Glutamatergic neuron (in vitro differentiated cells): ENCODE results near the gene HID1. TPM values are rescaled to one million over a fixed set of nuclear protein-coding genes. Genes with fewer than 3 reads are reported as not detected.

ENCODE experiments used
- DNase-seq: peaks from one replicate; pipeline ENCODE4 v3.0.0; 2022
- H3K27ac Mint-ChIP-seq: one replicate; pipeline ENCODE4 v1.8.0; 2020; ENCODE audit warnings: mild to moderate bottlenecking, mixed read lengths, inconsistent platforms; ENCODE audit not compliant: unreplicated experiment
- H3K27me3 Mint-ChIP-seq: one replicate; pipeline ENCODE4 v1.8.0; 2020; ENCODE audit warnings: mild to moderate bottlenecking, moderate library complexity, mixed read lengths, inconsistent platforms; ENCODE audit not compliant: unreplicated experiment
- H3K36me3 Mint-ChIP-seq: one replicate; pipeline ENCODE4 v1.8.0; 2020; ENCODE audit warnings: mild to moderate bottlenecking, mixed read lengths, inconsistent platforms; ENCODE audit not compliant: unreplicated experiment
- H3K4me1 Mint-ChIP-seq: one replicate; pipeline ENCODE4 v1.8.0; 2020; ENCODE audit warnings: mild to moderate bottlenecking, low read depth, mixed read lengths, inconsistent platforms; ENCODE audit not compliant: unreplicated experiment
- H3K4me3 Mint-ChIP-seq: one replicate; pipeline ENCODE4 v1.8.0; 2020; ENCODE audit warnings: mild to moderate bottlenecking, mixed read lengths, inconsistent platforms; ENCODE audit not compliant: unreplicated experiment
- H3K9me3 Mint-ChIP-seq: one replicate; pipeline ENCODE4 v1.8.0; 2020; ENCODE audit warnings: mild to moderate bottlenecking, moderate library complexity, mixed read lengths, inconsistent platforms; ENCODE audit not compliant: unreplicated experiment
- total RNA-seq: library from RNA; stranded (reverse); fragmentation: NEBNext Ultra II Directional; extraction: Animal tissue kit (Norgen Biotek cat#: 25700); gene quantifications from one replicate; pipeline ENCODE4 v1.2.1, GENCODE V29; 2021; ENCODE audit not compliant: unreplicated experiment
- TF ChIP-seq, protein P1 (sequence below): fragments of 200-600 bp; sonication (generic); IDR thresholded peaks from one replicate; pipeline ENCODE4 v1.5.0; 2021; ENCODE audit not compliant: partially characterized antibody, unreplicated experiment

Gene HID1
- total RNA-seq, 1 donor from 2014 or later, result 106 TPM

DNA sequence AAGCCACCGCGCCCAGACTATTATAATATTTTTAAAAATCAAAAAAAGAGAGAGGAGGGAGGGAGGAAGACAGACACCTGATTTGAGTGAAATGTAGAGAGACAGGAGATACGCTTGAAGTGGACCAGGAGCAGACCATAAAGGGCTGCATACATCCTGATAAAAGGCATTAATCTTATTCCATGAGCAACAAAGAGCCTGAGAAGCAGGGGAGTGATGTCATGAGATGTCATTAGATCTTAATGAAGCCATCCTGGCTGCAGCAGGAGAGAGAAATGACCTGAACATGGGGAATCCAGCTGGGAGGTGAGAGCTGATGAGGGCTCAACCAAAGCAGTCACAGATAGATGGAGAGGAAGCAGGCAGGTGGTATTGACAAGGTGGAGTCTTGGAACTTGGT lies 5.2 kb upstream of the HID1 start:
- Mint-ChIP-seq H3K9me3 (peaks cover 19% of the 10 kb centered on the region), H3K27me3 (peaks cover 11% of the 10 kb centered on the region), H3K4me1 (peaks cover 2% of the 10 kb centered on the region), H3K27ac (no peak overlapping the region), H3K36me3 (no peaks in the 10 kb centered on the region), H3K4me3 (no peak overlapping the region)
- TF ChIP-seq, protein P1, sequence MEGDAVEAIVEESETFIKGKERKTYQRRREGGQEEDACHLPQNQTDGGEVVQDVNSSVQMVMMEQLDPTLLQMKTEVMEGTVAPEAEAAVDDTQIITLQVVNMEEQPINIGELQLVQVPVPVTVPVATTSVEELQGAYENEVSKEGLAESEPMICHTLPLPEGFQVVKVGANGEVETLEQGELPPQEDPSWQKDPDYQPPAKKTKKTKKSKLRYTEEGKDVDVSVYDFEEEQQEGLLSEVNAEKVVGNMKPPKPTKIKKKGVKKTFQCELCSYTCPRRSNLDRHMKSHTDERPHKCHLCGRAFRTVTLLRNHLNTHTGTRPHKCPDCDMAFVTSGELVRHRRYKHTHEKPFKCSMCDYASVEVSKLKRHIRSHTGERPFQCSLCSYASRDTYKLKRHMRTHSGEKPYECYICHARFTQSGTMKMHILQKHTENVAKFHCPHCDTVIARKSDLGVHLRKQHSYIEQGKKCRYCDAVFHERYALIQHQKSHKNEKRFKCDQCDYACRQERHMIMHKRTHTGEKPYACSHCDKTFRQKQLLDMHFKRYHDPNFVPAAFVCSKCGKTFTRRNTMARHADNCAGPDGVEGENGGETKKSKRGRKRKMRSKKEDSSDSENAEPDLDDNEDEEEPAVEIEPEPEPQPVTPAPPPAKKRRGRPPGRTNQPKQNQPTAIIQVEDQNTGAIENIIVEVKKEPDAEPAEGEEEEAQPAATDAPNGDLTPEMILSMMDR, result no peak
- no peak for DNase-seq

DNA sequence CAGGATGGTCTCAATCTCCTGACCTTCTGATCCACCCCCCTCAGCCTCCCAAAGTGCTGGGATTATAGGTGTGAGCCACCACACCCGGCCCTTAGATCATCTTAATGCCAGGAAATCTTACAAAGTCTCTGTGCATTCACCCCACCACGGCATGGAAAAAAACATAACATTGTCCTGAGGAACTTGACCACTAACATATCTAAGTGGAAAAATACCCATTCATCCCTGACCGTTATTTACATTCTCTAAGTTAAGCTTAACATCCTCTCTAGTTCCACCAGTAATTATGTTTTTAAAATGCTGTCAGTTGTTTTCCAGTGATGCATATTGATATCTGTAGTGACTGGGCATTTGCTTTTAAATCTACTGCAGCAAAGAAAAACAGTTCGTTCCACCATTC lies 3.4 kb upstream of the HID1 start:
- H3K36me3 Mint-ChIP-seq, result no peaks in the 10 kb centered on the region
- H3K4me1 Mint-ChIP-seq, result no peaks in the 10 kb centered on the region
- H3K27me3 Mint-ChIP-seq, result peaks cover 9% of the 10 kb centered on the region
- no peak for DNase-seq
- peaks cover 12% of the 10 kb centered on the region for H3K9me3 Mint-ChIP-seq
- TF ChIP-seq, protein P1, result no peak
- no peak overlapping the region for H3K4me3 Mint-ChIP-seq
- no peak overlapping the region for H3K27ac Mint-ChIP-seq

DNA sequence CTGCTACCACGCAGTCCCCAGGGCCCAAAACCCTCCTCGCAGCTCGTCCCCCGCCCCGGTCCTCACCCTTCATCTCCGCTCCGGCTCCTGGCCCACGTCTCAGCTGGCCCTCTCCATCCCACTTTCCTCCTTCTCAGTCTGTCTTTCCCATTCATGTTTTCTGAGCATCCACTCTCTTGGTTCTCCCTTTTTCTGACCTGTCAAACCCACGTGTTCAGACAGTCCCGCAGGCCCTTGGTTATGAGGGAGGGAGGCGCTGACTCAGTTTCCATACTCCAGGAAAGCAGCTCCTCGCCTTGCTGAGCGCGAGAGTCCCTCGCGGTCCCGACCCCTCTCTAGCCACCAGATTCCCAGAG lies 392 bp upstream of the HID1 start:
- no peak for DNase-seq
- H3K36me3 Mint-ChIP-seq, result no peaks in the 10 kb centered on the region
- H3K9me3 Mint-ChIP-seq, result peaks cover 4% of the 10 kb centered on the region
- H3K4me1 Mint-ChIP-seq, result no peaks in the 10 kb centered on the region
- TF ChIP-seq, protein P1, result no peak
- H3K27me3 Mint-ChIP-seq, result peaks cover 10% of the 10 kb centered on the region
- peak overlapping the region; percentile 91 for H3K4me3 Mint-ChIP-seq
- peak overlapping the region; percentile 87 for H3K27ac Mint-ChIP-seq

DNA sequence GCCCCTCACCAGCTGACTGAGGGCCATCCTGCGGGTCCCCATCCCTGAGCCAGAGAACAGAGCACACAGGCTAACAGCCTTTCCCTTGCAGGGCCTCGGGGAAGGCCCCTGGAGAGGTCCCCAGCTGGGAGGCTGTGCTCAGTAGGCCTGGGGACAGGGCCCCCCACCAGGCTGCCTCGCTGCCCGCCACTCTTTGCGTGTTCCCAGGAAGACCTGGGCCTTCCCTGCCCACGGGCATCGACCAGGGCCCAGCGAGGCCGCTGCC lies 785 bp downstream of the HID1 start:
- no peak for DNase-seq
- TF ChIP-seq, protein P1, result no peak
- no peaks in the 10 kb centered on the region for H3K36me3 Mint-ChIP-seq
- peak overlapping the region; percentile 56 for H3K27ac Mint-ChIP-seq
- H3K4me1 Mint-ChIP-seq, result no peaks in the 10 kb centered on the region
- peak overlapping the region; percentile 86 for H3K4me3 Mint-ChIP-seq
- H3K9me3 Mint-ChIP-seq, result peaks cover 4% of the 10 kb centered on the region
- peaks cover 9% of the 10 kb centered on the region for H3K27me3 Mint-ChIP-seq

DNA sequence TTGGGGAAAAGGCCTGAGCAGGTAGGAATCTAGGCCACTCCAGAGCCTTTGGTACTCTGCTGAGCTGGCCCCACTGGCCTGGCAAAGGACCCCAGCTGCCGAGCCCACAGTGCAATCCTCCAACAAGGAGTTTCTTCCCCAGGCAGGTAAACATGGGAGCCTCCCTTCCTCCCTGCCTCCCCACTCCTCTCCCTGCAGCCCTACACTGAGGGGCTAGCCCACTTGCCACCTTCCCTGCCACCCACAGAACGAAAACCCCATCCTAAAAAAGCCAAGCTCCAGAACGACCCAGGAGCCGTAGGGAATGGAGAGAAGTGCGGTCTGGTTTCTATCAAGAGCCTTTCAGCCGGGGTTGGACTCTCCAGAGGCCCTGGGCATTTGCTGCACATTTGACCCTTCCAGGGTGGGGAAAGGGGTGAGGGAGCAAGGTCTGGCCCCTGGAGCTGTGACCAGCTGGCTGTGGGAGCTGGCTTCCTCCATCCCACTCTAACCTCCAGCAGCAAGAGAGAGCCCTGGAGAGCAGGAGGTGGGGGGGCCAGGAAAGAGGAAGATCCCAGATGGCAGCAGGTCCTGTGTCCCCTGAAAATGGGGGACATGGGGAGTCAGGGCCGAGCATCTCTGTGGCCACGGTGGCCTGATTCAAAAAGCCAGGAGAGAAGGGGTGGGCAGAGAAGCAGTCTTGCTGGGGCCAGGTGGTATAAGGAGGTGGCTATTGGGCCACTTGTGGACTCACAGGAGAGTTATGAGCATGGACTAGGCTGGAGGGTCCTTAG lies 1.3 kb downstream of the HID1 start:
- H3K4me1 Mint-ChIP-seq, result no peaks in the 10 kb centered on the region
- DNase-seq, result no peak
- TF ChIP-seq, protein P1, result no peak
- peak overlapping the region; percentile 56 for H3K27ac Mint-ChIP-seq
- H3K27me3 Mint-ChIP-seq, result peaks cover 8% of the 10 kb centered on the region
- H3K4me3 Mint-ChIP-seq, result peak overlapping the region; percentile 86
- peaks cover 4% of the 10 kb centered on the region for H3K9me3 Mint-ChIP-seq
- no peaks in the 10 kb centered on the region for H3K36me3 Mint-ChIP-seq
